ENCODE measurements around the gene METTL4.

Gene METTL4

GRCh38 chr18:2495381-2495780, 75.9 kb downstream of the METTL4 start:
- Mint-ChIP-seq H3K4me3 (no peak overlapping the region), H3K9me3 (no peaks in the 10 kb centered on the region), H3K27ac (no peak overlapping the region), H3K36me3 (ENCODE audit: low read depth) (no peaks in the 10 kb centered on the region), H3K27me3 (ENCODE audit: low read depth) (no peaks in the 10 kb centered on the region), H3K4me1 (ENCODE audit: low read depth) (no peaks in the 10 kb centered on the region)
- DNase-seq (ENCODE audit: low spot score): no peak

DNA sequence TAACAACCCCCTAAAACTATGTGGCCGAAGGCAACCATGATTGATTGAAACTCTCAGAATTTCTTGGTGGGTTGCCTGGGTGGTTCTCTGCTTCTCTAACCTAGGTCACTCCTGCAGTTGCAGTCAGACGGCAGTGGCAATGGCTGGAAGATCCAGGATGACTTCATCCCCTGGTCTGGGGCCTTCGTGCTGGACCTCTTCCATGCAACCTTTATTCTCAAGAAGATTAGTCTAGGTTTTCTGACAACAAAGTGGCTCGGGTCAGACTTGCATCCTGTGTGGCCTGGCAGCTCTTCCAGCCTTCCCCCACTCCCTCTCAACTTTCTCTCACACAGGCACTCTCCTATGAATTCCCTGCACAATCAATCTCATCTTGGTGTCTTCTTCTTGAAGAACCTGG, 76.4 kb downstream of the METTL4 start:
- H3K9me3 Mint-ChIP-seq: no peaks in the 10 kb centered on the region
- no peaks in the 10 kb centered on the region for H3K4me1 Mint-ChIP-seq (ENCODE audit: low read depth)
- DNase-seq (ENCODE audit: low spot score): no peak
- H3K27me3 Mint-ChIP-seq (ENCODE audit: low read depth): no peaks in the 10 kb centered on the region
- H3K27ac Mint-ChIP-seq: no peak overlapping the region
- H3K4me3 Mint-ChIP-seq: no peak overlapping the region
- H3K36me3 Mint-ChIP-seq (ENCODE audit: low read depth): no peaks in the 10 kb centered on the region

Measured in T-helper 2 cell treated with Interferon-gamma antibody and Interleukin-4, amounts not matched to agents 5 μg/mL and 100 μg/mL, for 36 hours (primary cell).